ENCODE data around the gene BPI.

Gene BPI

GRCh38 chr20:38350879-38351775 is 47.2 kb downstream of the BPI start:
- no peak for DNase-seq (ENCODE audit: low read depth)
- TF ChIP-seq CTCF (IDR thresholded peaks at IDR 0.05; ENCODE audit: low read depth, low read length) = no peak
- TF ChIP-seq MYC (IDR thresholded peaks at IDR 0.05; ENCODE audit: low read depth, low read length) = no peak
- no peak for TF ChIP-seq MAX (IDR thresholded peaks at IDR 0.05; ENCODE audit: low read depth, low read length)
- no peak for TF ChIP-seq POLR2A (IDR thresholded peaks at IDR 0.05; ENCODE audit: extremely low read depth, insufficient read length)
- no peak overlapping the region for H3K4me3 ChIP-seq (ENCODE audit: low read depth, low read length)

- no peak overlapping the region for H3K4me3 ChIP-seq (ENCODE audit: low read depth, low read length)
- TF ChIP-seq CTCF (IDR thresholded peaks at IDR 0.05; ENCODE audit: low read depth, low read length) (no peak), MAX (IDR thresholded peaks at IDR 0.05; ENCODE audit: low read depth, low read length) (no peak), POLR2A (IDR thresholded peaks at IDR 0.05; ENCODE audit: extremely low read depth, insufficient read length) (no peak), MYC (IDR thresholded peaks at IDR 0.05; ENCODE audit: low read depth, low read length) (no peak)
- no peak for DNase-seq (ENCODE audit: low read depth)
Measured at GRCh38 chr20:38353316-38353715, 49.4 kb downstream of the BPI start.

- TF ChIP-seq MYC (IDR thresholded peaks at IDR 0.05; ENCODE audit: low read depth, low read length) (no peak), POLR2A (IDR thresholded peaks at IDR 0.05; ENCODE audit: extremely low read depth, insufficient read length) (no peak), MAX (IDR thresholded peaks at IDR 0.05; ENCODE audit: low read depth, low read length) (no peak), CTCF (IDR thresholded peaks at IDR 0.05; ENCODE audit: low read depth, low read length) (no peak)
- H3K4me3 ChIP-seq (ENCODE audit: low read depth, low read length) = no peak overlapping the region
- DNase-seq (ENCODE audit: low read depth) = no peak
Measured at GRCh38 chr20:38354227-38354626, 50.3 kb downstream of the BPI start.

GRCh38 chr20:38355161-38356012 is 51.4 kb downstream of the BPI start:
- no peak overlapping the region for H3K4me3 ChIP-seq (ENCODE audit: low read depth, low read length)
- TF ChIP-seq CTCF (IDR thresholded peaks at IDR 0.05; ENCODE audit: low read depth, low read length) (no peak), MAX (IDR thresholded peaks at IDR 0.05; ENCODE audit: low read depth, low read length) (no peak), MYC (IDR thresholded peaks at IDR 0.05; ENCODE audit: low read depth, low read length) (no peak), POLR2A (IDR thresholded peaks at IDR 0.05; ENCODE audit: extremely low read depth, insufficient read length) (no peak)
- DNase-seq (ENCODE audit: low read depth) = no peak

- DNase-seq (ENCODE audit: low read depth) = no peak
- TF ChIP-seq MYC (IDR thresholded peaks at IDR 0.05; ENCODE audit: low read depth, low read length) = no peak
- TF ChIP-seq CTCF (IDR thresholded peaks at IDR 0.05; ENCODE audit: low read depth, low read length) = no peak
- no peak for TF ChIP-seq POLR2A (IDR thresholded peaks at IDR 0.05; ENCODE audit: extremely low read depth, insufficient read length)
- no peak for TF ChIP-seq MAX (IDR thresholded peaks at IDR 0.05; ENCODE audit: low read depth, low read length)
- no peak overlapping the region for H3K4me3 ChIP-seq (ENCODE audit: low read depth, low read length)
Measured at GRCh38 chr20:38357653-38358207, 53.8 kb downstream of the BPI start.
